Mesothelial cell of epicardium (in vitro differentiated cells): ENCODE results near the gene QTRT2. TPM values are rescaled to one million over a fixed set of nuclear protein-coding genes. Genes with fewer than 3 reads are reported as not detected.

ENCODE experiments used
- DNase-seq, 2 experiments: peaks; one replicate each; pipeline ENCODE4 v3.0.0; 2021; ENCODE audit warnings: low spot score in 2 of 2; ENCODE audit not compliant: unreplicated experiment in 2 of 2
- H3K27ac Mint-ChIP-seq: 2 replicates; pipeline ENCODE4 v1.8.0; 2021; ENCODE audit warnings: mixed read lengths
- H3K27me3 Mint-ChIP-seq: 2 replicates; pipeline ENCODE4 v1.8.0; 2021; ENCODE audit warnings: low read depth, mixed read lengths
- H3K36me3 Mint-ChIP-seq: 2 replicates; pipeline ENCODE4 v1.8.0; 2021; ENCODE audit warnings: mixed read lengths
- H3K4me1 Mint-ChIP-seq: 2 replicates; pipeline ENCODE4 v1.8.0; 2021; ENCODE audit warnings: mixed read lengths
- H3K4me3 Mint-ChIP-seq: 2 replicates; pipeline ENCODE4 v1.8.0; 2021; ENCODE audit warnings: mild to moderate bottlenecking, moderate library complexity, mixed read lengths
- H3K9me3 Mint-ChIP-seq: 2 replicates; pipeline ENCODE4 v1.8.0; 2021; ENCODE audit warnings: mixed read lengths
- CTCF ChIP-seq: fragments of 200-600 bp; sonication (generic); IDR thresholded peaks from one replicate; pipeline ENCODE4 v1.5.0; 2021; ENCODE audit warnings: antibody characterized with exemption; ENCODE audit not compliant: unreplicated experiment
- total RNA-seq: library from RNA; stranded (reverse); gene quantifications from 3 replicates; pipeline ENCODE4 v1.2.1, GENCODE V29; 2021

Gene QTRT2
- total RNA-seq, 1 donor from 2014 or later, result 35.2 TPM

- no peaks in the 10 kb centered on the region for H3K27me3 Mint-ChIP-seq
- peaks cover 13% of the 10 kb centered on the region for H3K36me3 Mint-ChIP-seq
- no peaks in the 10 kb centered on the region for H3K4me1 Mint-ChIP-seq
- no peak overlapping the region for H3K4me3 Mint-ChIP-seq
- no peak overlapping the region for H3K27ac Mint-ChIP-seq
- H3K9me3 Mint-ChIP-seq, result no peaks in the 10 kb centered on the region
- DNase-seq, result no peak
- TF ChIP-seq CTCF, result no peak
Measured at GRCh38 chr3:114034787-114035545, 21.6 kb upstream of the QTRT2 start.

GRCh38 chr3:114035896-114036295 lies 20.6 kb upstream of the QTRT2 start:
- TF ChIP-seq CTCF, result no peak
- peaks cover 13% of the 10 kb centered on the region for H3K36me3 Mint-ChIP-seq
- no peaks in the 10 kb centered on the region for H3K4me1 Mint-ChIP-seq
- H3K27ac Mint-ChIP-seq, result no peak overlapping the region
- DNase-seq, result no peak
- H3K27me3 Mint-ChIP-seq, result no peaks in the 10 kb centered on the region
- no peaks in the 10 kb centered on the region for H3K9me3 Mint-ChIP-seq
- no peak overlapping the region for H3K4me3 Mint-ChIP-seq

- TF ChIP-seq CTCF, result no peak
- Mint-ChIP-seq H3K36me3 (peaks cover 4% of the 10 kb centered on the region), H3K27ac (no peak overlapping the region), H3K27me3 (no peaks in the 10 kb centered on the region), H3K4me1 (no peaks in the 10 kb centered on the region), H3K4me3 (no peak overlapping the region), H3K9me3 (no peaks in the 10 kb centered on the region)
- DNase-seq, result no peak
Measured at GRCh38 chr3:114043205-114043604, 13.3 kb upstream of the QTRT2 start.

- no peaks in the 10 kb centered on the region for H3K27me3 Mint-ChIP-seq
- H3K4me3 Mint-ChIP-seq, result no peak overlapping the region
- TF ChIP-seq CTCF, result no peak
- H3K9me3 Mint-ChIP-seq, result no peaks in the 10 kb centered on the region
- H3K36me3 Mint-ChIP-seq, result no peaks in the 10 kb centered on the region
- H3K4me1 Mint-ChIP-seq, result peaks cover 11% of the 10 kb centered on the region
- DNase-seq, result no peak
- no peak overlapping the region for H3K27ac Mint-ChIP-seq
Measured at GRCh38 chr3:114052216-114052615, 4.3 kb upstream of the QTRT2 start.

- TF ChIP-seq CTCF, result no peak
- Mint-ChIP-seq H3K27me3 (no peaks in the 10 kb centered on the region), H3K27ac (peak overlapping the region; percentile 98), H3K4me1 (peaks cover 28% of the 10 kb centered on the region), H3K9me3 (no peaks in the 10 kb centered on the region), H3K36me3 (no peaks in the 10 kb centered on the region), H3K4me3 (peak overlapping the region; percentile 94)
- DNase-seq, result no peak
Measured at GRCh38 chr3:114057011-114057347, 442 bp downstream of the QTRT2 start.
